ENCODE data around the gene PHYKPL.
"Not testable (repeated sequence)": the region's sequence is repeated elsewhere in the genome, so short reads cannot be mapped to it uniquely, and the experiment has no call there.

PHYKPL gene

DNA sequence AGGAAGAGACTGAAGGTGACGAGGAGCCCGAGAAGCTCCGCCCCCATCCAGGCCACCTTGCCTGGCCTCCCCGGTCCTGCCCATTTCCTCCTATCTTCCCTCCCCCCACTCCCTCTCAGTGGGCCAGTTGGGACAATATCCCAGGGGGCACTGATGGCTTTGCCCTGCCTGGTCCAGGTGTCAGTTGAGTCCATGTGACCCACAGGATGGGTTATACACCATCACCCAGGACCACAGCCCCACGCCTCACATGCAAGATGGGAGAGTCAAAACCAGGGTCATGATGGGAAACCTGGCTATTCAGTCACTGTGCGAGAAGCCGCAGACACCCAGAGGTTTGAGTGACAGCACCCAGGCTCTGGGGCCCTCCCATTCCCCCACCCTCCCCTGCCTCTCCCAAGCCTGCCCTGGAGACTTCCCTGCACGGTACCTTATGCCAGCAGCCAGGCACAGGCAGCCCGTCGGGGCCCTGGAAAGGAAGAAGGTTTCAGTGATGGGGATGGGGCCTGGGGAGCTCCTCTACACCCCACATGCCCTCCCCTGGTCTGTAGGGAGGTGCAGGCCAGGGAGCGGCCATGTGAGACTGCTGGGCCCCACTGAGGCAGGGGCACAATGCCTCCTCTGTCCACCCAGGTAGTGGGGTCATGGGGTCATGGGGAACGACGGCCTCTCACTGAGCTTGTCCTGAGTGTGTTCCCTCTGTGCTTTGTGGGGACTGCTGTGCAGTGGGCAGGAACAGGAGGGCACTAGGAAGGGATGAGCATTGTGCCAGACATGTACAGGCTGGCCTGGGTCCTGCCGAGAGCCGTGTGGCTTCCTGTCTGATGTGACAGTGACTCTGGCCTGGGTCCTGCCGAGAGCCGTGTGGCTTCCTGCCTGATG is 6.3 kb upstream of the PHYKPL start:
- no peak for DNase-seq

DNA sequence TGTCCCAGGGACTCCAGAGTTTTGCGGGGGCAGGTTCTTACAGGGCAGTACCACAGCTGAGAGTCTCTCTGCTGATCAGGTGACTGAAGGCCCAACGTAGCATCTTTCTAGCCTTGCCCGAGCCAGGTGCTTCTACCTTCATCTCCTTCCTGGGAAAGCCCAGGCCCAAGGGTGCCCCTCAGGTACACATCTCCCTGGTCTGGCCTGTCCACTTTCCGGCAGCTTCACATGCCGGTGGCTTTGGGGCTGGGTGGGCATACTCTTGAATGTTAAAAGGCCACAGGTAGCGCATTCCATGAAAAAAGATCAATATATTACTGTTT is 5.7 kb upstream of the PHYKPL start:
- DNase-seq: no peak

DNA sequence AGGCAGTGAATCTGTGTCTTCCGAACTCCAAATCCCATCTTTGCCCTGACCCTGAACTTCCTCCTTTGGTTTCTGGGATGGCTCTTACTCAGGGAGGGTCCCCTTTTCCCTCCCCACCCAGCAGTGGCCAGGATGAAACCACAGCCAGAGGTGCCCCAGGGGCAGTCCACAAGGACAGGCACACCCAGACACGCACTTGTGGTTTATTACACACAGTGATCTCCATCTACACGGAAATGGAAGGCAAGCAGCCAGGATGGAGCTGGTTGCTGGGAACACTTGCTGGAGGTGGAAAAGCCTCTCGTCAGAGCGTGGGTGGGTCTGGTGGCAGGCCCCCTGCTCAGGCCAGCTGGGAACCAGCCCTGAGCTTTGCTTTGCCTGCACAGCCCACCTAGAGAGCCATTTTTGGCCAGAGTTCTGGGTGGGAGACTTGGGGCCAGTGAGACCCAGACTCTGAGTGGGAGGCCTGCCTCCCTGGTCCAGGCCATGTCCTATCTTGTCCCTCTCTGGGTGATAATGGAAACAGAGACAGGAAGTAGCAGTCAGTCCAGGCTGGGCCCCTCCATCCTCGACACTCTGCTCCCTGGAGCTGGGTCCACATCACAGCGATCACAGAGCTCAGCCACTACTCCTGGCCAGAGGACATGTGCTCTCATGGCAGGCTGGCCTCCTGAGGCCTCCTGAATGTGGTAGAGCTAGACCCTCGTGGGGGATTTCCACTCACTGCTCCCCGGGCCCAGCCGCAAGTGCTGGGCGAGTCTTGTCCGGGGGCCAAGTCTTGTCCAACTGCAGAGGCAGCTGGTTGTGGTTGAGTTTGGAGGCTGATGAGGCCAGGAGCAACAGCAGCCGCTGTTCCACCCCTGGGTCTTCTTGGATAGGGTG is 5.1 kb upstream of the PHYKPL start:
- DNase-seq: no peak

DNA sequence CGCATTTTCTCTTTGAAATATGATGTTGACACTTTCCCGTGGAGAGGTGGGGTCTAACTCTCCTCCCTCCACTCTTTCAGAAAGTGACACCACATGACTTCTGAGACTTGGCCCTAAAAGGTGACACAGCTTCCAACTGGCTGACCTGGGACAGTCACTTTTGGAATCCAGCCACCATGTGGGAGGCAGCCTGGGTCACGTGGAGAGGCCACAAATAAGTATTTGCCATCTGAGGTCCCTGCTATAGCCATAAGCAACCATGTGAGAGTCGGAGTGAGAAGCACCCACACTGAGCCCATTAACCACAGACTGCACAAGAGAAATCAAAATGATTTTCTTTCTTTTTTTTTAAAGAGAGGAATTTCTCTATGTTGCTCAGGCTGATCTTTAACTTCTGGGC is 4.1 kb upstream of the PHYKPL start:
- no peak for DNase-seq

DNA sequence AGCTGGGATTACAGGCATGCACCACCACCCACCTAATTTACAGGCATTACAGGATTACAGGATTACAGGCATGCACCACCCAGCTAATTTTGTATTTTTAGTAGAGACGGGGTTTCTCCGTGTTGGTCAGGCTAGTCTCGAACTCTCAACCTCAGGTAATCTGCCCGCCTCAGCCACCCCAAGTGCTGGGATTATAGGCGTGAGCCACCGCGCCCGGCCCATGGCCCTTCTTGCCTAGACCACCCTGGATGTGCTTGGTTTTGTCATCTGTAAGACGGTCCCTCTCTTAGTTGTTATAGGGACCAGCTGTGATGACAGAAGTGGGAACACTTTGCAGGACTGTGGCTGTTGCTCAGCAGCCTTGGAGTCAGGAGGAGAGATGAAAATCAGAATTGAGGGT is 3.5 kb upstream of the PHYKPL start:
- DNase-seq: no peak

DNA sequence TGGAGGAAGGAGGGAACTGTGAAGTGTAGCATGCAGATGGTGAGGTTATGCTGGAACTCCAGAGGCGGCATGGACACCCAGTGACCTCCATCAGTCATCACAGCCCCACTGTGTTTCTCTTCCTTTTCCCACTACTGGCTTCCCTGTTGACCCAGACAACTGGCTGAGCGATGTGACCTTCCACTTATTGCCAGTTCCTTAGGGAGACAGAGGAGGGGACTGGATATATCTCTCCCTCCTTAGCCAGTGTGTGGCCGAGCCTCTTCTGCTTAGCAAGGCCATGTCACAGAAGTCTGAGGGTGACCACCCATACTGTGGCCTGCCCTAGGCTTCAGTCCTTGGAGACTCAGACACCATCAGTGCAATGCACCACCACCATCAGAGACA is 3.0 kb upstream of the PHYKPL start:
- DNase-seq: no peak

DNA sequence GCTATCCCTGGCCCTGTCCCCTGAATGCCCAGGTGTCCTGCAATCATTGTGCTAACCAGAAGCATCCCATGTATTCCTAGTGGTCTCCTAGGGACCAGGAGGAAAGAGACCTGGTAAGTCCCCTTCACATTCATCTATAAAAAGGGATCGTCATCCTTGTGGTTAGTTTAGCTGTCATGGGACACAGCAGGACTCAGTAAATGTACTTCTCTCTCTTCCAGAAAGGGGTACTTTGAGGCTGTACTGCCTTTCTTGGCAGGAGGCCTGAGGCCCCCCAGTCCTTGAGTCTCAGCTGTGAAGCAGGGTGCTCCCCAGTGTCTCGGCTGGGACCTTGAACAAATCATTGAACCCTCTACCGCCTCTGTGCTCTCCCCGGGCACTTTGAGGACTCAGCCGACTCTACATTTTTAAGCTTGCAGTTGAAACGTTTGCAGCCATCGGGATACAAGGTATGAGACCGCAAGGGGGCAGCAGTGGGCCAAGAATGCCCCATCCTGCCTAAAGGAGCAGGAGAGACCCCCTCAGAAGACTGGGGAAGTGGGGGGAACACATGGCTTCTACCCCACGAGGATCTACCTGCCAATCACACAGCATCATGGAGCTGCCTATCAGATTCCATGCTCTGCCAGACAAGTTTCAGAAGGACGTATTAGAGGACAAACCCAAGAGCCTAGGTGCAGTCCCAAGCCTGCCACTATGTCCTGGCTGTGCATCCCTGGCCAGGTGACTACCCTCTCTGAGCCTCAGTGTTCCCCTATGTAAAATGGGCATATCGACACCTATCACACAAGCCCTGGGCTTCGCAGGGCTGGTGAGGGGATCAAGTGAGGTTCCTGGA is 2.4 kb upstream of the PHYKPL start:
- DNase-seq: peak; percentile 33 to 77

DNA sequence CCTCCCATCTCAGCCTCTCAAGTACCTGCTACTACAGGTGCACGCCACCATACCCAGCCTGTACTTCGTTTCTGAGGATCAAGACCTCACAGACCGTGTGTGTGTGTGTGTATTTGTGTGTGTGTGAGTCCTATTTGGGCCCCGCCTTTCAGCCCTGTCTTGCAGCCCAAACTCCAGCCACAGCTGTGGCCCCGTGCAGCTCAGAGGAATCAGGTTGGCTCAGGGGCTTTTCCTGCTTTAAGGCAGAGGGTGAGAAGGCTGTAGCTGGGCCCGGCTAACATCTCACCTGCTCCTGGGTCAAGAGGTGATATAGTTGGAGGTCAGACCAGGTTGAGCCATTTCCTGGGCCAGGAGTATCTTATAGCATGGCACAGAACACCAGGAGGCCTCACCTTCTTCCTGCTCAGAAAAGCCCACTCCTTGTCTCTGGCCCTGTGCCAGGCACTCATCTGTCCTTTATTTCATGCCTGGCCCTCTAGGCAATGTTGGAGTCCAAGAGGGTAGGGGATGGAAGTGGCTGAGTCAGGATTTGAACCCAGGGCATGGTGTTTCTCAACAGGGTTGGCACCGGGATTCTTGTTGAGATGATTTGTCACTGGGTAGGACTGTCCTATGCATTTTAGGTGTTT is 1.6 kb upstream of the PHYKPL start:
- no peak for DNase-seq

DNA sequence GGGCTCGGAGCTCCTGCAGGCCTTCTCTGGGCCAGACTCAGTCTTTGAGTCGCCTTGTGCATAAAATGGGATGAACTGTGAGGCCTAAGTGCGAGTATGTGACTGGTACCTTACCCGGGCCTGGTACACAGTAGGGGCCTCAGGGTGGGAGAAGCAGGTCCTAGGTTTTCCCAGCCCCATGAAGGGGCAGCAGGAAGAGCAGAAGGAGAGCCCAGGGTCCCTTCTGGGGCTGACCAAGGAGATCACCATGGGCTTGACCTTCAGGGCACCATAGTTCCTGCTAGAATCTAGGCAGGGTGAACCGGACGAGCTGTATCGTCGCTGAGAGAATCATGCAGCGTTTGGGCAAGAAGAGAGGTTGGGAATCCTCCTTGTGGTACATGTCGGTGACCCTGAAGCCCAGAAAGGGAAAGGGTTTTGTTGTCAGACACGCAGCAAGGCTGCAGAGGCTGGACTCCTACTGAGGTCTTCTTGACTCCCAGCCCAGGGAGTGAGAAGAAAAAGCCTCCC is 373 bp upstream of the PHYKPL start:
- no peak for DNase-seq

DNA sequence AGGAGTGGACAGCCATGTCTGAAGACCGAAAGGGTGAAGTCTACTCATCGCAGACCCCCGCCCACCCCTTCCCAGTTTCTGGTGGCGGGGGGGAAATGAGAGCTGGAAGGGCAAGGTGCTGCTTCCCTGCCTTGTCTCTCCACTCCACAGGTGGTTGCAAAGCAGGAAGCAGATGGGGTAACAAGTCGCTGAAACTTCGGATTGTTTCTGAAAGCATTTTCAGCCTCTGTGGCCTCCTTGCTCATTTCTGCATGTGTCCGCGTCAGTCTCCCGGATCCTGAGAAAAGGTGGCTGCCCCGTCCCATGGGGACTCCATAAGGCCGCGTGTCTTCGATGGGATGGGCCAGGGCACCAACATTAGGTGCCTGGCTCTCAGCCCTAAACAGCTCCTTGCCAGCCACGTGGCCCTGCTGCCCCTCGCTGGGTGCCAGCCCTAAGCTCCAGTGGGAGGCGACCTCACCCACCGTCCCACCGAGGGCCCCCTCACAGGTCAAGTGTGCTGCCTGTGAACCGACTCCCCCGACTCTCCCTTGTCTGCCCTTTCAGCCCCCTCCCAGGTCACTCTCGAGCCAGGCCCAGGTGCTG is 971 bp downstream of the PHYKPL start:
- no peak for DNase-seq

DNA sequence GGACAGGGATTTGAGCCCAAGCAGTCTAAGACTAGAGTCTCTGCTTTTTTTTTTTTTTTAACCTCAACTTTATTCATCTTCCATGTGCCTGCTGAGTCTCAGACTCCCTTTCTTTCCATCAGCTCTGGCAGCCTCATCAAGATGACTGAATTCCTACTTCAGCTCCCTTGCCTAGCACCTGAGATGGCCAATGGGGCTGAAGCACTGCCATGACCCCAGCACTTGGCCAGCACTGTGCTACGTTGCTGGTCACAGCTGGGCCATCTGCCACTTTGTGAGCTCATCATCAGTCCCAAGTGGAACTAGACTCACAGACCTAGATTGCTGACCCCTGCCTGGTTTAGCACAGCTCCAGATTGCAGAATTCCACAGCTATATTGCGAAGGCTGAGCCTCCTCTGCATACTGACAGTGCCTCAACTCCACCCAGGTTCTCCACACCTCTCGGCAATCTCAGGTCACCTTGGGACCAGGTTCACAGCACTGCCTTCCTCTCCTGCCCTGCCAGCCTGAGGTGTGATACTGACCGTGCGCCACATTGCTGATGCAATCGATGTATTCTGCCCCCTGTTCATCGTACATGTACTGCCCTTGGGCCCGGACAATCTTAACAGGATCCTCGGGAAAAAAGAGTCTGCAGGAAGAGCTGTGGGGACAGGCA is 1.6 kb downstream of the PHYKPL start:
- no peak for DNase-seq

DNA sequence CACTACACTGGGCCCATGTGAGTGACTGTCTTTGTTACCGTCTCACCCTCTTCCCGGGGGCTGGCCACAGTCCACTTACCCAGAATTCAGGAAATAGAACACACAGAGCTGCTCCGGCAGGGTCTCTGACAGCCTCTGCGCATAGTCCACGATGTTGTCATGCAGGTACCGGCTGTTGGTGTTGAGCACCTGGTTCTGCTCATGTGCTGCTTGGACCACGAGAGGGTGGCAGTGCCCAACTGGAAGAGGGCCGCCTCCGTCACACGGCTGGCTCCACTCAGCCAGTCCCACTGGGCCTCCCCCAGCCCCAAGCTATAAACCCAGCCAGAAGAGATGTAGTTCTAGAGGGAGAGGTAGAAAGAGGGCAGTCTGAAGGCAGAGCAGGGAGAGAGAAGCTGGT is 2.7 kb downstream of the PHYKPL start:
- DNase-seq: no peak

DNA sequence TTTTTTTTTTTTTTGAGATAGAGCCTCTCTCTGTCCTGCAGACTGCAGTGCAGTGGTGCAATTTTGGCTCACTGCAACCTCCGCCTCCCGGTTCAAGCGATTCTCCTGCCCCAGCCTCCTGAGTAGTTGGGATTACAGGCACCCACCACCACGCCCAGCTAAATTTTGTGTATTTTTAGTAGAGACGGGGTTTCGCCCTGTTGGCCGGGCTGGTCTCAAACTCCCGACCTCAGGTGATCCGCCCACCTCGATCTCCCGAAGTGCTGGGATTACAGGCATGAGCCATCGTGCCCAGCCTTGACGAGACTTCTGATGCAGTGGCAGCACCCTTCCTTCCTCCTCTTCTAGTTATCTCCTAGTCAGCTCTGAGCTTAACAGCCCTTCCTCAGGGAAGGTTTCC is 3.5 kb downstream of the PHYKPL start:
- DNase-seq: not testable (repeated sequence)

DNA sequence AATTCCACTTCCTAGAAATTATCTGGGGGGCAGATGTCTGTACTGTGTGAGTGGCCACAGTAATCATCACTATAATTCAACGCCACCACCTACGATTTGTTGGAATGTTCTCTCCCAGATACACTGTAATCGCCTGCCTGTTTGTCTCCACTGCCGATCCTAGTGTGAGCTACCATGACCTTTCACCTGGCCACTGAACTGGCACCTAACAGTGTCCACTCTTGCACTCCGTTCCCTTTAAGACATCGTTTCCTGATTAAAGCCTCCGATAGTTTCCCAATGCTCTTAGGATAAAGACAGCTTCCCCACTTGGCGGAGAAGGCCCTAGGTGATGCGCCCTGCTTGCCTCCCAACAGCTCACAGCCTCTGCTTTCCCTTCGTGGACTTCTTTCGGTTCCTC is 4.0 kb downstream of the PHYKPL start:
- no peak for DNase-seq

DNA sequence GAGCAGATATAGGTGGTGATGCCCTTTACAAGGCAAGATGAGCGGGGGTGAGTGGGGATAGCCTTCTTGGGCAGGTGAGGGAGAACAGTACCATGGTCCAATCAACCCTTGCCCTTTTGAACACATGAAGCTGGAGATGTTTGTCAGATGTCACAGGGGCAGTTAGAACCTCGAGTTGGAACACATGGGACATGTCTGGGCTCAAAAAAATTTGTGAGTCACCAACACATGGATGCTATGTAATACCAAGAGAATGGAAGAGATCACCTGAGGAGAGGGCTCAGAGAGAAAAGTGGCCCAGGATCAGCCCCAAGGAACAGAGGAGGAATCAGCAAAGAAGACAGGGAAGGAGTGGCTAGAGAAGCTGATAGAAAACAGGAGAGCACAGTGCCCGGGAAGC is 4.7 kb downstream of the PHYKPL start:
- no peak for DNase-seq

DNA sequence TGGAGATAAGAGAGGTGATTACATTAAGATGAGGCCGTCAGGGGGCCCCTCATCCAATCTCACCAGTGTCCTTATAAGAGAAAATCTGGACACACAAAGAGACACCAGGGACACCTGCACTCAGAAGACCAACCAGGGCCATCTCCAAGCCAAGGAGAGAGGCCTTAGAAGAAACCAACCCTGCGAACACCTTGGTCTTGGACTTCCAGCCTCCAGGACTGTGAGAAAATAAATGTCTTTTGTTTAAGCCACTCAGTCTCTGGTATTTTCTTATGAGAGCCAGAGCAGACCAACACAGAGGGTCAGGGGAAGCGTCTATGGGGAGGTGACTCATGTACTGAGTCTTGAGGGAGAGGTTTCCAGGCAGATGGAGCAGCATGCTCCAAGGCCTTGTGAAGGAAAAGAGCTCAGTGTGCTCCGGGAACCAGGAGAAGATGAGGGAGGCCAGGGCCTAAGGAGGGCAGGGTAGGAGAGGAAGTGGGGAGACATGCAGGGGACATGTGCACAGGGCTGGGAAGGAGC is 5.4 kb downstream of the PHYKPL start:
- DNase-seq: no peak

DNA sequence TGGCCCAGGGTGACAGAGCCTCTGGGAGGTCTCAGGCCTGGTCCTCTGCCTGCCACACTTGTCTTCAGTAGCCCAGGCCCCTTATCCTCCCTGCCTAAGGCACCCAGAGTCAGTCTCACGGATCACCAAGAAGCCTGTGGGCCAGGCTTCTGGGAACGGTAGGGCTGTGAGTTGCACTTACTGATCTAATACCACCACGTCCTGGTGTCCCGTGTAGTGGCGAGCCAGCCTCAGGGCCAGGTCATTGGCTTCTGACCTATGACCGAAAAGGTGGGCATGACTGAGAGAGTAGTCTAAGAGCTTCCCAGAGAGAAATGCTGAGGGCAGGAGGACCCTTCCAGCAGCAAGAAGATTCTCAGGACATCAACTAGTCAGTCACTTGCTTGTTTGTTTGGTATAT is 7.4 kb downstream of the PHYKPL start:
- DNase-seq: no peak

DNA sequence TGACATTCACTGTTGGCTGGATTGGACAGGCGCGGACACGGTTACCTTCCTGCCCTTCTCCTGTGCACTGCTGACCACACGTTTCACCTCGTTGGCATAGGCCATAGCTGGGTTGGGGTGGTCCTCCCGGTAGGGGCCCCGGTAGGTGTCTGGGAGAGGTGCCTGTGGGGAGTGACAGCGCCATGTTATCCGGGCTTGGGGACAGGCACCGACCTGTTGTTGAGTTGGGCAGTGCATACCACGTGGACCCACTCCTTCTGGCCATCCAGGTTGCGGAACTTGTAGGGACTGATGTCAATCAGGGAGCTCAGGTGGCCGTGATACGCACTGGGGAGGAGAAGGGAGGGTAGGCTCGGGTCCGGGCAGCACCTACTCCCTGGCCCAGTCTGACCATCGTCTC is 8.2 kb downstream of the PHYKPL start:
- DNase-seq: no peak

DNA sequence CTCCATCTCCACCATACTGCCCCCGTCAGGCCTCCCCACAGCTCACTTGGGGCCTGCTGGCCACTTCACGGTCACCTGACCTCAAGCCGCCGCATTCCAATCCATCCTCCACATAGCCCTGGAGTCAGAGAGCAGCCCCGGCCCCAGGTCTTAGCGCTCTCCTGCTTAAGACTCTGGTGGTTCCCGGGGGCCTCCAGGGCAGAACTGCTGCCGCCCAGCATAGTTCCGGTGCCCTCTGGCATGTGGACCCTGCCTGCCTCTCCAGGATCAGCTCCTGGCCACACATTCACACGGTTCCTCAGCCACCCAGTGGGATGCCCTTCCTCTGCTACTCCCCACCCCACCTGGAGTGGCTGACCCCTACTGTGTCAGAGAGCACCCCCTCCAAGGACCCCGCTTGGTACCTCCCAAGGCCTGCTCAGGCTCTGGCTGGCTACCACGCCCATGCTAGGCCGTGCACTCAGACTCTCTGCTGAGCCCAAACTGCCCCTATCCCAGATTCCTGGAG is 8.7 kb downstream of the PHYKPL start:
- no peak for DNase-seq

DNA sequence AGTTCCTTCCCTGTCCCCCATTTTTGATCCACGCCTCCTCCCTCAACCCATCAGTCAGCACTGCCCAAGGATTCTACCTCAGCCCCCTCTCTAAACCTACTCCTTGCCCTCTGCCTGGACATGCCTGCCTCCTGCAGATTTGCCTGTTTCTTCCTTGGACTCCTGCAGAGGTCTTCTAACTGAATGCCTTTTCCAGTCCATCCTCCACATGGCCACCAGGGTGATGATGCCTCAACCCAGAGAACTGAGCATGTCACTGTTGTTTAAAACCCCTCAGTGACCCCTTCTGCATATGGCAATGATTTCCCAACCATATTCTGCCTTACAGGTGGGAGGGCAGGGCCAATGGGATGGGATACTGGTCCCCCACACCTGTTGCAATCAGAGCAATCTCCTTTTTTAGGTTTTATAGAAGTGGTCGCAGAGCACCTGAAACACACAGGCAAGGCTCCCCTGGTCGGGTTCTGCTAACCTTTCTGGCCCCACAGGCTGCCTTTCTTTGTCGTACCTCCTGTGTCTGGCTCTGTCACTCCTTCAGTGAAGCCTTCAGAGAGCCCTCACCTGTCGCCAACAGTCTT is 9.3 kb downstream of the PHYKPL start:
- no peak for DNase-seq

DNA sequence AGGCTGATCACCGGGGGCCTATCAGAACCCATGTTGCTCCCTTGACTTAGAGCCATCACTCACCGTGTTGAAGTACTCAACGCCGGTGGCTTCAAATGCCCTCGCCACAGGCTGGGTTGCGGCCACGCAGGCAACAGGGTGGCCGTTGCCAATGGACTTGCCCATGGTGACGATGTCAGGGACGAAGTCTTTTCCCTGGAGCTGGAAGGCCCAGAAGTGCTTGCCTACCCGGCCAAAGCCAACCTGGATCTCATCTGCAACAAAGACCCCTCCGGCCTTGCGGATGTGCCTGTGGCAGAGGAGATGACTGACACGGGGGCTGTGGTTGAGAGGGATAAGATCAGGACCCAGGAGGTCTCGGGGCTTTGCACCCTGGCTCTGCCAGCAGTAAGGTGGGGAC is 10.3 kb downstream of the PHYKPL start:
- DNase-seq: no peak
